Ovary (tissue), 3 donors: ENCODE data around the gene UBR1.

Experiments
- EP300 ChIP-seq: sonication (generic); formaldehyde crosslinking; IDR thresholded peaks from one replicate; pipeline ENCODE4 v1.6.1; 2017; ENCODE audit warnings: antibody characterized with exemption
- TF ChIP-seq, protein P1 (sequence below), 3 donors: fragments of 450-650 bp in 2 of 3; fragments of 200-600 bp in 1 of 3; IDR thresholded peaks; one replicate each; pipeline versions ENCODE4 v1.5.1 to v1.8.0; 2016 to 2022; ENCODE audit warnings: antibody characterized with exemption in 3 of 3, mild to moderate bottlenecking in 1 of 3
- donor health status: DM: no; HTN: no; CAD: no.

DNA sequence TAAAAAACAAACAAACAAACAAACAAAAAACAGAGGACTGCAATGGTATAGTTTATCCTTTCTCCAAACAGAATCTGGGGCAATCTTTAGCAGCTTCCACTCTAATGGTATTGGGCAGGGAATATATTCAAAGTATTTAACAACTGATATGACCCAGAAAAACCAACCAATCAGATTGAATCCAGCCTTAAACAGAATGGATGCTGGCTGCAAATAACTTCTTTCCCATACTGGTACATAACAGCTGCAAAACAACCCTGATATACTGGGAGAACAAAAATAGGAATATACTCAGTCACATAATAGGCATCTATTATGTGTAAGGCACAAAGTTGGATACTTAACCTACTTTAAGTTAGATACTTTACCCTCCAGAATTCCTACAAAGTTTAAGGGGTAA is 49.1 kb downstream of the UBR1 start:
- TF ChIP-seq, protein P1, sequence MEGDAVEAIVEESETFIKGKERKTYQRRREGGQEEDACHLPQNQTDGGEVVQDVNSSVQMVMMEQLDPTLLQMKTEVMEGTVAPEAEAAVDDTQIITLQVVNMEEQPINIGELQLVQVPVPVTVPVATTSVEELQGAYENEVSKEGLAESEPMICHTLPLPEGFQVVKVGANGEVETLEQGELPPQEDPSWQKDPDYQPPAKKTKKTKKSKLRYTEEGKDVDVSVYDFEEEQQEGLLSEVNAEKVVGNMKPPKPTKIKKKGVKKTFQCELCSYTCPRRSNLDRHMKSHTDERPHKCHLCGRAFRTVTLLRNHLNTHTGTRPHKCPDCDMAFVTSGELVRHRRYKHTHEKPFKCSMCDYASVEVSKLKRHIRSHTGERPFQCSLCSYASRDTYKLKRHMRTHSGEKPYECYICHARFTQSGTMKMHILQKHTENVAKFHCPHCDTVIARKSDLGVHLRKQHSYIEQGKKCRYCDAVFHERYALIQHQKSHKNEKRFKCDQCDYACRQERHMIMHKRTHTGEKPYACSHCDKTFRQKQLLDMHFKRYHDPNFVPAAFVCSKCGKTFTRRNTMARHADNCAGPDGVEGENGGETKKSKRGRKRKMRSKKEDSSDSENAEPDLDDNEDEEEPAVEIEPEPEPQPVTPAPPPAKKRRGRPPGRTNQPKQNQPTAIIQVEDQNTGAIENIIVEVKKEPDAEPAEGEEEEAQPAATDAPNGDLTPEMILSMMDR (IDR thresholded peaks at IDR 0.05) = no peak
- TF ChIP-seq EP300 = no peak
